GOT3 (cell line): Measurements from ENCODE around the gene RUSC2.
"Not testable (repeated sequence)": the region's sequence is repeated elsewhere in the genome, so short reads cannot be mapped to it uniquely, and the experiment has no call there.

Experiments used
- DNase-seq: peaks from one replicate; lab custom pipeline; 2025; ENCODE audit warnings: mixed read lengths; lab: John Stamatoyannopoulos, UW

The RUSC2 gene

DNA sequence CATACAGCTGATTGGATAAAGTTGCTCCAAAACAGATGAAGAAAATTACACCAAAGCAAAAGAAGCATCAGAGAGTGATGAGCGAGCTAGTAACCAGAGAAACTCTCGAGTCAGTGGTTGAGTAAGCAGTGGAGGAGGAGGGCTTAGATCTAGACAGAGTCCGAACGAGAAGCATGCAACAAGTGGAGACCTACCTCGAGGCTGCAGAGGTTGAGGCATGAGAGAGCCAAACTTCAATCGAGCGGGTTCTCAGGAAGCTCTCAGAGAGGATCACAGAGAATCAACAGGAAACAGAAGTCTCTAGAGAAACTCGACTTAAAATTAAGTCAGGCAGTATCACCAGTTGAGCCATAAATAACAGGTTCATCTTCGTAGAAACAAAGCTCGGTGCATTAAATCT is 6.1 kb downstream of the RUSC2 start:
- DNase-seq = no peak

DNA sequence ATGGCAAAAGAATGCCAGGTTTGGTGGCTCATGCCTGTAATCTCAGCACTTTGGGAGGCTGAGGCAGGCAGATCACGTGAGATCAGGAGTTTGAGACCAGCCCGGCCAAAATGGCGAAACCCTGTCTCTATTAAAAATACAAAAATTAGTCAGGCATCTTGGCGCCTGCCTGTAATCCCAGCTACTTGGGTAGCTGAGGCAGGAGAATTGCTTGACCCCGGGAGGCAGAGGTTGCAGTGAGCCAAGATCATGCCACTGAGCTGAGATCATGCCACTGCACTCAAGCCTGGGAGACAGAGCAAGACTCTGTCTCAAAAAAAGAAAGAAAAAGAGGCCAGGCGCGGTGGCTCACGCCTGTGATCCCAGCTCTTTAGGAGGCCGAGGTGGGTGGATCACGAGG is 8.3 kb downstream of the RUSC2 start:
- DNase-seq = not testable (repeated sequence)

DNA sequence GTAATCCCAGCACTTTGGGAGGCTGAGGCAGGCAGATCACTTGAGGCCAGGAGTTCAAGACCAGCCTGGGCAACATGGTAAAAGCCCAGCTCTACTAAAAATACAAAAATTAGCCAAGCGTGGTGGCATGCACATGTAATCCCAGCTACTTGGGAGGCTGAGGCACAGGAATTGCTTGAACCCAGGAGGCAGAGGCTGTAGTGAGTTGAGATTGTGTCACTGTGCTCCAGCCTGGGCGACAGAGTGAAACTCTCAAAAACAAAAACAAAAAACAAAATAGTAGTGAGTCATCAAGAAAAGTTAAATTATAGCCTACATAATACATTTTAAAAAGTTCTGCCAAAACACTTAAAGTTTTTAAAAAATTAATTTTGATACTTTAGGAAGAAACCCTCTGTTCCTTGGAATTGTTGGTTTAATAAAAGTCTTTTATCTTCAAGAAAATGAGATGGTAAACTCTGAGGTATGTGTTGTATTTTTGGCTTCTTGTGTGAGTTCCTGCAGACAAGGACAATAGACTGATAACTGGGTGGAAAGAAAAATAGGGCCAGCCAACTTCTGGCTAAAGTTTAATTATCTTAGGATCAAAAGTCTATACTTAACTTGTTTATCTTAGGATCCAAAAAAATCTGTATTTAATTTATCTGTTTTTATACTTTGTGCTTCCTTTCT is 9.3 kb downstream of the RUSC2 start:
- no peak for DNase-seq

DNA sequence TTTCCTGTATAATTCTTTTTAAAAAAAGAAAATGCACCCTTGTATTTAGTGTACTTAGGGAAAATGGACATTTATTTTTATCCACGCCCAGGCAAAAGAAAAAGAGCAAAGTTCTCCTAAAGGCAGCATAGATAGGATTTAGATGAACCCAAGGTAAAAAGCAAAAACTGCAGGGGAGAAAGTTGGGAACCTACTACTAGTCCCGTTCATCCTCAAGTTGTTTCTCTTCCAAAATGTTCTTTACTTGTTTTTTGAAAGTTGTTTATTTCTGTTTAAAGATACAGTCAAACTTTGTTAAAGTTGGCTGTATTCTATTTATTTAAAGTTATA is 9.8 kb downstream of the RUSC2 start:
- DNase-seq = no peak

DNA sequence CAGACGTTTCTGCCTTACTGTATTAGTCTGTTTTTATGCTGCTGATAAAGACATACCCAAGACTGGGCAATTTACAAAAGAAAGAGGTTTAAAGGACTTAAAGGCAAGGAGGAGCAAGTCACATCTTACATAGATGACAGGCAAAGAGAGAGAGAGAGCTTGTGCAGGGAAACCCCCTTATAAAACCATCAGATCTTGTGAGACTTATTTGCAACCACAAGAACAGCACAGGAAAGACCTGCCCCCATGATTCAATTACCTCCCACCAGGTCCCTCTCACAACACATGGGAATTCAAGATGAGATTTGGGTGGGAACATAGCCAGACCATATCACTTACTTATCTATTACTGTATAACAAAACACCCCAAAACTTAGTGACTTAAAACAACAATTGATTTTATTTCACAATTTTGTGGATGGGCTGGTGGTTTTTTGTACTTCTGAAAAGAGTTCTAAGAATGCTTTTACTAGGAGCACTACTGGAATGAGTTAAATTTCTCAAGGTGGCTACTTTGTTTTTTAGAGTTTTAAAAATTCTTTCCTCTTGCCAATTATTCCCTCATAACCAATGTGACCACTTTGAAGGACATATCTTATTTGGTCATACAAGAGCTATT is 10.3 kb downstream of the RUSC2 start:
- DNase-seq = no peak

DNA sequence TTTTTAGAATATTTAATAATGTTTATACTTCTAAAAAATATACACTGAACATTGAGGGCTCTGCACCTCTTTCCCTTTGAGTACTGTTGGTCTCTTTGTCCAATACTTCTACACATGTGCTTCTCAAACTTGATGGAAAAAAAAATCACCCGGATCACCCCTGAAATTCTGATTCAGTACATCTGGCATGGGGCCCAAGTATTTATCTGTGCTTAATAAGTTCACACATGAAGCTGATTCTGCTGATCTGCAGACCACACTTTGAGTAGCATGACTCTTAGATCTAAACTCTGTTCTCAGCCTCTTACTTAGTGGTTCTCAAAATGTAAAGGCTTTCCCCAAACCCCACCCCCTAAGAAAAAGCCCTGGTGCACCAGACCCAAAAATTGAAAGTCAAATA is 12.0 kb downstream of the RUSC2 start:
- DNase-seq = no peak

DNA sequence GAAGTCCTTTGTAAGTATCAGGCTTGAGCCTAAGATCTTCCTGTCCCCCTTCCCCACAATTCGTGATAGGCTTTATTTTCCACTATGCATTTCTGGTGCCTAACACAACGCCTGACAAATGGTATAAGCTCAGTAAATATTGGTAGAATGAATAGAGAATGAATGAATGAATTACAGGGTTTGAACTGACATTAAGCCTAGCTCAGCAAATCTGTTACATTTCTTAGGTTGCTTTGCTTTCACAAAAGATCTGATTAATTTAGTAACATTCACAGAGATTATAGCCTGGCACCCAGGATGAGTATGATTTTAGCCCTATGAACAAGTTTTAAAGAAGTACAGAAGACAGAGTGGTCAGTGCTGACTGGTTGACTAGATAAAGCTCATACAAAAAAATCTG is 16.4 kb downstream of the RUSC2 start:
- DNase-seq = no peak

DNA sequence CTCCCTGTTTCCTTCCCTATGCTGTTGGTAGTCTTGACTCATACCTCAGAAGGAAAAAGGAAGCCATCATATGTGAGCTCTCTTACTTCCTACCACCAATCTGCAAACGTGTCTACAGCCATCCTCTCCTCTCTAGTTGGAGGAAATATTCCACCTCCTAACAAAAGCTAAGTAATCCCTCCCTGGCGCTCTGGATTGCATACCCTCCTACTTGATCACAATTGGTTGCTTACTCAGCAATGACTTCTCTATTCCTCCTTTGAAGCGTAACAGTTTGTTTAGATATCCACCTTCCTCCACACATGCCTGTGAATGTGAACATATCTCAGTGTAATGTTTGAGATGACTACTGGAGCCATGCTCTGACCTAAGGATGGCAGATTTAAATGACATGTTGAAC is 18.2 kb downstream of the RUSC2 start:
- DNase-seq = no peak

DNA sequence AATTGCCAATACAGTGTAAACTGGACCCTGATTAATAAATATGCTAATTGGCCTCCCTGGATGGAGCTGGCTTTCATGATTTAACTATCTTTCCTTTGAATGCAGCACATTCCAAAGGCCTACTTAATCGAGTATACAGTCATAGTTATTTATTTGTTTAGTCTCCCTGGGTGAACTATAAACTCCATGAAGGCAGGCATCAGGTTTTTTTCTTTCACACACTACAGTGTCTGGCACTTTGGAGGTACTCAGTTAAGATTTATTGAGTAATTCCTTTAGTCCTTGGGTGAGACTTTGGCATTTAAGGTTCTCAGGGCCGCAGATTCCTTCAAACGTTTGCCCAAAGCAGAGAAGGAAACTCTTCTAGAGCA is 20.5 kb downstream of the RUSC2 start:
- no peak for DNase-seq

DNA sequence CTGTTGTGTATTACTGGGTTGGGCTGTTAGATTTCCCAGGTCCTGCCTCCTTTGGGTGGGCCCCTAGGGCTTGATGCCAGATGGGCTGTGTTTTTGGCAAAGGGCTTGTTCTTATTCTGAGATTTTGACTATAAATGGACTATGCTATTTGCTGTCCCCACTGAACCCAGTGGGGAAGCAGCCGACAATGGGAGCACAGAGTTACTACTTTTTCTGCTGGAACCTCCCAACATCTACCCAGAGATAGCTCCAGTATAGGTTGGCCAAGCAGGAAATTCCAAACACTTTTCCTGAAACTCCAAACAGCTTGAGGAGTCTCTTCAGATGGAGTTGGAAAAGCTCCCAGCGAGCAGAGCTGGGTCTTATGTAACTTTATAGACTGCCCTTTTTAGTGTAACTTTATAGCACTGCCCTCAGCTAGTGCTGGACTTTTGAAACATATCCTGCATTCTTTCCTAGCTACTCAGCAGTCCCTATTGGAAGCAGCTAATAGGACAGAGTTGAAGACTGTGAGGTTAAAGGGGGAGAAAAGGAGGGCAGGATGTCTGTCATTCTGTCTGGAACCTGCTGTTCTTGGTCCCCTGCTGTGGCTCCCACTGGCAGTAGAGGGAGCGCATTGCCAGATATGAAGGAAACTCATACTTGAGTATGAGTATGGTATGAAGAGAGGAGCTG is 21.0 kb downstream of the RUSC2 start:
- DNase-seq = no peak

DNA sequence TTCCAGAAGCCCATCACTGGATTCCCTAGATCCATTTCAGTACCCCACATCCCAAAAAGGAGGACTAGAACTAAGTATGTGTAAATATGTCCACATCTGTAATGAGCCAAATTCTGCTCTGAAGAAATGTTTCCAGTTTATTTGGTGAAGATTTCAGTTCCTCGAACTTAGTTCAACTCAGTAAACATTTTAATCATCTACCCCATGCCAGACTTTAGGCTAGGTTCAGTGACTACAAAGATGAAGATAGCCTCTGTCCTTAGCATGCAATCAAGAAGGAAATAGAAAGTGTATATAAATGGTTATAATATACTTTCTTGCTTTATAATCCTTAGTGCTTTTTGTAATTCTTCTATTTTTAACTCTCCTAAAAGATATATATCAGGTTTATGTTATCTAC is 21.5 kb downstream of the RUSC2 start:
- DNase-seq = no peak

DNA sequence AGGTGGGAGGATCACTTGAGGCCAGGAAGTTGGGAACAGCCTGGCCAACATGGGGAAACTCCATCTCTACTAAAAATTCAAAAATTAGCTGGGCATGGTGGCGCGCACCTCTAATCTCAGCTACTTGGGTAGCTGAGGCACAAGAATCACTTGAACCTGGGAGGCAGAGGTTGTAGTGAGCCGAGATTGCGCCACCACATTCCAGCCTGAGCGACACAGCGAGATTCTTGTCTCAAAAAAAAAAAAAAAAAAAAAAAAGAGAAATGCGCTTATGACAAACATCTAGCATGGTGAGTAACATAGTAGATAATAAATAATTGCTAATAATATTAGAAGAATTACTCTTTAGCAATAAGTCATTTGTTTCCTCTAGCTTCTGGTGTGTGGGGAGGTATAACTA is 25.9 kb downstream of the RUSC2 start:
- no peak for DNase-seq

DNA sequence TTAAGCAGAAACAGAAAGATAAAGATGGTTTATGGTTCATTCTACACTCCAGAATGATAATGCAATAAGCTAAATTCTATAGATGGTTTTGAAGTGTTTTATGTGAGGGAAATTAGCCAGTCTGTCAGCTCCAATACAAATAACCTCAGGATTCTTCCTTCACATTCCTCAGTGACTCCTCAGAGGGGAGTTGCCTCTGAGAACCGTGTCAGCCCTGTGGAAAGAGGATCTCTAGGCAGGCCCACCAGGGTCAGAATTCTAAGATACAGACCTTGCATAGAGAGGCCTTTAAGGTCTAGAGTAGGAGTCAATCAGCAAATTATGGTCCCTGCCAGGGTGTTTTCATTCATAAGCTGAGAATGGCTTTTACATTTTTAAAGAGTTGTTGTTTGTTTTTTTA is 26.6 kb downstream of the RUSC2 start:
- DNase-seq = no peak

DNA sequence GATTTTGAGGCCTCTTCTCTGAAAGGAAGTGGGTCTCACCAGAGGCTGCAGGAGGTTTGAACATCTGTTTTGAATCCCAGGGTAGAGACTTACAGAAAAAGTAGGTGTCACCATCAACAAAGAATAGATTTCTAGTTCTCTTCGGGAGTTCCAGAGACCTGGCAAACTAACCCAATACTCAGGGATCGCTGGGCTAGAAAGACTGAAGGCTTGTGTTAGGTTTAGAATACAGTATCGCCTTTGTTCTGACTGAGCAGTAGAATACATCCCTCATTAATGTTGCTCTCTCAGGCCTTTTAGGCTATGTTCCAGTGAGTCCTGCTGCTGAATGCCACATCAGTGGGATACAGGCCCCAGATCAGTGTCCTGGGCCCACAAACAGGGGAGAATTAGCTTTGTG is 27.2 kb downstream of the RUSC2 start:
- no peak for DNase-seq

DNA sequence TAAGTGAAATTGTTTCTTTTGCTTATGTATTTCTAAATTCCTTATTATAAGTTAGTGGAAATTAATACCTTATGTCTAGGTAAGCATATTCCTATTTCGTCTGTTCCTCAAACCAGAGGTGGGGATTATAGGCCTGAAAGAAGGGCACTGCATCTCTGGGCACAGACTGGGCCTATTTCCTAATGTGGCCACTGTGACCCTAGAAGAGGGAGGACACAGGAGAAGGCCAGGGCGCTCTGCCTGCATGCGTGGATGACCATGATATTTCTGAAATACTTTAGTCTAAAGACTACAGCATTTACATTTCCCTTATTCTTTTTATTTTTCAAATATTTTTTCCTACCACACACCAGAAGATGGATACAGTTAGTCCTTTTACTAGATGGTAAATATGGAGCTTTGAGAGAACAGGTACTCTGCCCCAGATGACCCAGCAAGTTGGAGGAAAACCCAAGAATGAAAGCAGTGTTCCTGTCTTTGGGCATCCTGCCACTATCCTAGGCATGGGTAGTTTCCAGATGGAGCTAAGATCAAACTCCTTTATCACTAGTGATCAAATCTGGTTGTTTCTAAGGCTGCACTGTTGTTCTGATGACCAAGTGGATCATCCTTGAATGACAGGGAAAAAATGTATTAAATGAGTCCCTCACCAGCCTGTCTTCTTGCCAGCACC is 27.8 kb downstream of the RUSC2 start:
- no peak for DNase-seq

DNA sequence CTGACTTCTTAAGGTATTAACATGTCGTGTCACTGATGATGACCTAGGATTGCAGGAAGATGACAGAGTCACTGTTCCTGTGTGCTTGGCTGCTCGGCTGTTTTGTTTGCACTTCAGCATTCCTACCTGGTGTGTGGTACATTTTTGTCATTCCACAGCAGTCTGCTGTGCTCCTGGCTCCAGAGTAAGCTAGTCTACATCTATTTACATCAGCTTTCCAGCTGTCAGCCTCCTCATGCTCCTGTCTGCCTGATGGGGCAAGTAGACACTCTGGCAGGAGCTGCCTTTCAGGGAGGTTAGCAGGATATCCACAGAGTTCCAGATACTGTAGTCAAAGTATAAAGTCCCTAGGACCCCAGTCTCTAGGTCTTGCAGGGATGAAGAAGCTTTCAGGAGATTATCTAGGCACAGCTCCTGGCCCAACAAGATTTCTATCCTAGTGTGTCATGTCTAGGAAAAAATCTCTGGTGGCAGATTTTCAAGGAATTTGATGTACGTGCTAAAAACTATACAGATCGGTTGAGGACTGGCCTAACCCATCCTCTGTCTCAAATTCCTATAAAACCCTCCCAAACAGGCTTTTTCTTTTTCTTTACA is 28.4 kb downstream of the RUSC2 start:
- no peak for DNase-seq

DNA sequence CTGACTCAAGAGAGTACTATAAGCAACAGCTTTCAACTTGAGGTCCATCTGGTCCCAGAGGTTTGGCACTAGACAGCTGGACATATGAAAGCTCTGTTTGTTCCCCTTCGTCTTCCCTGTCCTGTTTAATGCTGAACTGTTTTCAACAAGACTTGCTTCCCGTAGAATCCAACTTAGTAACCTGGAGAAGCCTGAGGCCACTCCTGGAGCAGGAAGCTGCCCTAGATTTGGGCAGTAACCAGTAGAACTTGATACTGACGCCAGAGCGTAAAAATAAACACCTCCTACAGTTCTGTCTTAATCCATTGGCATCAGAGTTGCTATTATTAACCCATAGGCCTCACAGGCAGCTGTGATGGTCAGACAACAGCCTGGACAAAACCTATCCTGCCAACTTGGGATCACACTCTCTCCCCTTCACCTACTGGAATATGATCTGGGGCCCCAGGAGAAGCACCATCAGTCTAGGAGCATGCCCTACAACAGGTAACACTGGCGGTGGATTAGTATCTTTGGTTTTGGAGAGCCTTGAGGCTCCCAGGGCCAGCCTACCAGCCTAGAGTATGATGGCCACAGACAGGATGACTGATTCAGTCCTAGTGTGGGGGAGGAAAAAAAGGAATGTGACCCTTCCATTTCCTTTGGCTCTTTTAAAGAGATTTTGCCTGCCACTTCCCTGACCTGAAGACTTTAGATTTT is 29.2 kb downstream of the RUSC2 start:
- no peak for DNase-seq

DNA sequence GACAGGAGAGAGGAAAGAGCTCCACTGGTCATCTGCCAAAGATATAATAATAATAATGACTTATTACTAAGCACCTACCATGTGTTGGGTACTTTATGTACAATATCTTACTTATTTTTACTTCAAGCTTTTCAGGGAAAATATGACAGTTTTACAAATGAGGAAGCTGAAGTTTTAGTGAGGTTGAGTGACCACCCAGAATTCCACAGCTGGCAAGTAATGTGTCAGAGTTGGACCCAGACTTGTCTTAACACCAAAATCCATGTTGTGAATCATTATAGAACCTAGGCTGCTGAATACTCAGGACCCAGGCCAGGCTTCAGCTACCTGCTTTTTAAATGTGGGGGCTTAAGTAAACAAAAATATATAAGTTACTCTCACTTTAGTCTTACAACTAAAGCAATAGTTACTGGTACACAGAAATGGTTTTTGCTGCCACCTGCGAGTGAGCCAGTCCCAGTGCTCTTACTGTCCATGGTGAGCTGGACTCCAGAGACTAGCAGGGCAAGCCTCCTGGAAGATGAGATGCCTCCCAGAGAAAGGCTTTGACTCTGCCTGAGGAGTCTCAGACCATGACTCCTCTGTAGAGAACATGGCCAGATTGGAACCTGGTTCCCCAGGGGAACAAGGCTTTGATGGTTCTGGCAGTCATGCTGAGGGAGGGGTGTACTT is 29.9 kb downstream of the RUSC2 start:
- DNase-seq = no peak

DNA sequence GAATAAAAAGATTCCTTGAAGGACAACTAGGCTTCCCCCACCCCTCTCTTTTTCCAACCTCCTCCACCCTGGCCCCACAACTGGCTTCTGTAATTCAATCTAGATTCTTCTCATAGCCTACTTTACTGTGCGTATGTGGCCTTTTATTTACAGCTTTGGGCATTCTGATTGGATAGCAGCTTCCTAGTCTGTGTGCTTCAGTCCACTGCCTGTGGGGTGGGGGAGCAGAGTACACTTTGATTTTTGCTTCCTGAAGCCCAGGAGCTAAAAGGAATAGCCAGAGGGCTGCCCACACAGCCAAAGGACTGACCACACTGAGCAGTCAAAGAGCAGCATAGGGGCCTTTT is 30.4 kb downstream of the RUSC2 start:
- DNase-seq = no peak

DNA sequence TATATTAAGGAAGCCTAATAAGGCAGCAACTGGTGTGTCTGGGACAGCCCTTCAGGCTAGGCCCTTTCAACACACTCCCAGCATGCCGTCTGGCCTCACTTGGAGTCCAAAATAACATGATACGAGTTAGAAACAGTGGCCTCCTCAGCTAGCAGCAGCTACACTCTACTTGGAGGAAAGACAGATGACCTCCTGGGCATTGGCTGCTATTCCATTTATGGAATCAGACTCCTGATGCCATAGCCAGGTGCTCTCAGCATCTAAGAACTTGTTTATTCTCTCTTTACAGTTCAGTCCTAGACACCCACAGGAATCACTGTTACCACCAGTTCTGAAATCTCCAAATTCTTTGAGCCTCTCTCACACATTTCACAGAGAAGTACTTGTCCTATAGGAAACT is 31.8 kb downstream of the RUSC2 start:
- no peak for DNase-seq

DNA sequence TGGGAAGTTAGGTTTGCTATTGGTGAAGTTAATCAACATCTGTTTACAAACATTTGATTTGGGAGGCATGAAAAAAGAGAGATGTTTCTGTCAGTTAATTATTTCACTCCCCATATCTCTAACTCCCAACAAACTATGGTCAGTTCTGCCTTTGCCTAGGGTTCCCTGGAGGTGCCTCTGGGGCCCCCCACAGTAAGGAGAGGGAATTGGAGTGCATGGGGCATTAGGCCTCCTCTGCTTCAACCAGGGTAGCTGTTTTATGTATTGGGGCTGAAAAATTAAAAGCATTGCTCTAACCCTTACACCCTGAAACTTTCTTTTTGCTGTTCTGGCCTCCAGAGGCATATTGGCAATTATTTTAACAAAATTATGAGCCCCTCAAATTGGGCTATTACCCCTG is 32.3 kb downstream of the RUSC2 start:
- no peak for DNase-seq

DNA sequence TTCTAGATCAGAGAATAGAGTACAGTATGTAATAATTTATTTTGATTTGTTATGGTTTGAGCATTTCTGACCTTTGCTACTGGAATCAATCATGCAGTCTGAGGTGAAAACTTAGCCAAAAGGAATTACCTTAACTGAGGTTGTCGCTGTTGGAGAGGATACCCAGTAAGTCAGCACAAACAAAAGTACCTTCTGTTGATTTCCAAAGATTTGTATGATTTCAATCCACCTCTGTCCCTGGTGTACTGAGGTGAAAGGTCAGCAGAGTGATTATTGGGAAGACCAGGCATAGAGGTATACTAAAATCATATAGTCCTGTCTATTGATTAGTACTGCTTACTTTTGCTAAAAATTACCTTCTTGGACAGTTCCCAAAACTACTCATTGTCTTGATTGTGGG is 32.8 kb downstream of the RUSC2 start:
- DNase-seq = no peak
